ENCODE data around the gene TET1. TPM values are rescaled to one million over a fixed set of nuclear protein-coding genes. Genes with fewer than 3 reads are reported as not detected.

The TET1 gene
- total and polyA plus RNA-seq, 8 donors = 1.5 to 20.7 (median 15.7) TPM

GRCh38 chr10:68560943-68561864 lies 1.1 kb downstream of the TET1 start:
- TF ChIP-seq, protein P1, sequence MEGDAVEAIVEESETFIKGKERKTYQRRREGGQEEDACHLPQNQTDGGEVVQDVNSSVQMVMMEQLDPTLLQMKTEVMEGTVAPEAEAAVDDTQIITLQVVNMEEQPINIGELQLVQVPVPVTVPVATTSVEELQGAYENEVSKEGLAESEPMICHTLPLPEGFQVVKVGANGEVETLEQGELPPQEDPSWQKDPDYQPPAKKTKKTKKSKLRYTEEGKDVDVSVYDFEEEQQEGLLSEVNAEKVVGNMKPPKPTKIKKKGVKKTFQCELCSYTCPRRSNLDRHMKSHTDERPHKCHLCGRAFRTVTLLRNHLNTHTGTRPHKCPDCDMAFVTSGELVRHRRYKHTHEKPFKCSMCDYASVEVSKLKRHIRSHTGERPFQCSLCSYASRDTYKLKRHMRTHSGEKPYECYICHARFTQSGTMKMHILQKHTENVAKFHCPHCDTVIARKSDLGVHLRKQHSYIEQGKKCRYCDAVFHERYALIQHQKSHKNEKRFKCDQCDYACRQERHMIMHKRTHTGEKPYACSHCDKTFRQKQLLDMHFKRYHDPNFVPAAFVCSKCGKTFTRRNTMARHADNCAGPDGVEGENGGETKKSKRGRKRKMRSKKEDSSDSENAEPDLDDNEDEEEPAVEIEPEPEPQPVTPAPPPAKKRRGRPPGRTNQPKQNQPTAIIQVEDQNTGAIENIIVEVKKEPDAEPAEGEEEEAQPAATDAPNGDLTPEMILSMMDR (IDR thresholded peaks at IDR 0.05) = no peak
- peak; percentile 66 for ATAC-seq
- H3K4me1 ChIP-seq = peaks cover 14 to 25% of the 10 kb centered on the region in 2 donors
- H3K27ac ChIP-seq = no peak overlapping the region
- H3K4me3 ChIP-seq = peak overlapping the region; percentile 42 to 64
- intact Hi-C loops (cut with DNase I) = no loop called here
- H3K9me3 ChIP-seq = no peaks in the 10 kb centered on the region
- H3K36me3 ChIP-seq = no peaks in the 10 kb centered on the region
- peak in 2 of 4 donors; percentile 53 to 75 for DNase-seq
- H3K27me3 ChIP-seq = peaks cover 7 to 79% of the 10 kb centered on the region in 2 donors

DNA sequence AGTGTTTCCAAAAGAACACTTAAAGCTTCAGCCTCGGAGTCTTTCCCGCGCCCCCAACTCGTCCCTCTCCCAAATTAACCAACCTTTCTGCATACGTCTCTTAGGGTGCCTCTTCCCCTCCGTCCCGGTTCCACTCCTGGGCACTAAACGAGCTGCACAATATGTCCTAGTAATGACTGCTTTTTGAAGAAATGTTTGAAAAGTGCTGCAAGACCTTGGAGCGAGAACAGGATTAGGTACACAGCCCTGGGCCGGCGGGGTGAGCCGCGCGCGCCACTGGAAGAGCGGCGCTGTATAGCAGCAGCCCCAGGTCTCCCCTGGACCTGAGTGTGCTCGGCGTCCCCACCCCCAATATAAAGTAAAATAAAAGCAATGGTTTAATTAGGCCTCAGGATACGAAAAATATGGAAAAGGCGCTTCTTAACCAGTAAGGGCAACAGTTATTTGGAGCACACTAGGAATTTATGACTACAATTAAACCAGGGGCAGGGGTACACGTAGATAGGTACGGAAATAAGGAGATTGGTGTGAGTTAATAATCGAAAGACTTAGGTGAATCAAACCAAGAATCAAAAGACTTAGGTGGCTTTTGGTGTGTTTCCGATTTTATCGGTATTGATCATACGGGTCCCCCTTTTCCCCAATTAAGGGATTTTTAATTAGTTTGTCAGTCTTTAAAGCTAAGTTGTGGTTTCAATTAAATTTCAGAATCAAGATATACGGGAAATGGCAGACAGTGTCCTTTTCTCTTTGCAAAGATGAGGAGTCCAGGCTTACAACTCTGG lies 1.9 kb downstream of the TET1 start:
- TF ChIP-seq, protein P1 (IDR thresholded peaks at IDR 0.05) = no peak
- DNase-seq (peak in 2 of 4 donors; percentile 26 to 33), ATAC-seq (peak; percentile 36)
- Histone ChIP-seq H3K4me3 (peak overlapping the region in 1 of 2 donors; percentile 42), H3K27ac (no peak overlapping the region), H3K27me3 (peaks cover 7 to 82% of the 10 kb centered on the region in 2 donors), H3K4me1 (peaks cover 14 to 25% of the 10 kb centered on the region in 2 donors), H3K9me3 (no peaks in the 10 kb centered on the region), H3K36me3 (no peaks in the 10 kb centered on the region)
- intact Hi-C loops (cut with DNase I) = no loop called here

- peaks cover 7 to 76% of the 10 kb centered on the region in 2 donors for H3K27me3 ChIP-seq
- peak overlapping the region in 1 of 2 donors; percentile 33 for H3K27ac ChIP-seq
- intact Hi-C loops (cut with DNase I) = no loop called here
- no peak for ATAC-seq
- peak in 2 of 4 donors; percentile 37 to 39 for DNase-seq
- H3K36me3 ChIP-seq = no peaks in the 10 kb centered on the region
- no peaks in the 10 kb centered on the region for H3K9me3 ChIP-seq
- TF ChIP-seq, protein P1 (IDR thresholded peaks at IDR 0.05) = no peak
- peaks cover 14 to 25% of the 10 kb centered on the region in 2 donors for H3K4me1 ChIP-seq
- H3K4me3 ChIP-seq = no peak overlapping the region
These were observed 2.8 kb downstream of the TET1 start for GRCh38 chr10:68562661-68563570.

- Histone ChIP-seq H3K4me1 (peaks cover 14 to 22% of the 10 kb centered on the region in 2 donors), H3K27me3 (peaks cover 7 to 58% of the 10 kb centered on the region in 2 donors), H3K36me3 (no peaks in the 10 kb centered on the region), H3K9me3 (no peaks in the 10 kb centered on the region), H3K4me3 (no peak overlapping the region), H3K27ac (no peak overlapping the region)
- ATAC-seq = no peak
- no peak for DNase-seq
- intact Hi-C loops (cut with DNase I) = no loop called here
- TF ChIP-seq, protein P1 (IDR thresholded peaks at IDR 0.05) = no peak
These were observed 4.6 kb downstream of the TET1 start for GRCh38 chr10:68564712-68565111.
